IPS-18a (cell line): ENCODE results near the gene PRKAR1A.
"Not testable (repeated sequence)": the region's sequence is repeated elsewhere in the genome, so short reads cannot be mapped to it uniquely, and the experiment has no call there.

Experiments
- H3K27ac ChIP-seq: one replicate; pipeline ENCODE4 v1.5.1; 2013; ENCODE audit warnings: low read length
- H3K27me3 ChIP-seq: one replicate; pipeline ENCODE4 v1.6.1; 2013; ENCODE audit warnings: mild to moderate bottlenecking, low read length; ENCODE audit not compliant: control insufficient read depth, insufficient read depth
- H3K36me3 ChIP-seq: one replicate; pipeline ENCODE4 v1.6.1; 2013; ENCODE audit warnings: low read depth, low read length; ENCODE audit not compliant: control insufficient read depth
- H3K4me1 ChIP-seq: one replicate; pipeline ENCODE4 v1.6.1; 2013; ENCODE audit warnings: low read depth, low read length; ENCODE audit not compliant: control insufficient read depth
- H3K4me3 ChIP-seq: one replicate; pipeline ENCODE4 v1.5.1; 2013; ENCODE audit warnings: low read length
- H3K9ac ChIP-seq: one replicate; pipeline ENCODE4 v1.6.1; 2013; ENCODE audit warnings: mild to moderate bottlenecking, low read length, moderate library complexity
- H3K9me3 ChIP-seq: one replicate; pipeline ENCODE4 v1.6.1; 2013; ENCODE audit warnings: low read depth, low read length; ENCODE audit not compliant: control insufficient read depth

The PRKAR1A gene

GRCh38 chr17:68573338-68573737 lies 61.1 kb downstream of the PRKAR1A start:
- Histone ChIP-seq H3K4me3 (no peak overlapping the region), H3K27ac (no peak overlapping the region), H3K4me1 (no peaks in the 10 kb centered on the region), H3K9me3 (no peaks in the 10 kb centered on the region), H3K9ac (no peak overlapping the region), H3K36me3 (no peaks in the 10 kb centered on the region), H3K27me3 (no peaks in the 10 kb centered on the region)

DNA sequence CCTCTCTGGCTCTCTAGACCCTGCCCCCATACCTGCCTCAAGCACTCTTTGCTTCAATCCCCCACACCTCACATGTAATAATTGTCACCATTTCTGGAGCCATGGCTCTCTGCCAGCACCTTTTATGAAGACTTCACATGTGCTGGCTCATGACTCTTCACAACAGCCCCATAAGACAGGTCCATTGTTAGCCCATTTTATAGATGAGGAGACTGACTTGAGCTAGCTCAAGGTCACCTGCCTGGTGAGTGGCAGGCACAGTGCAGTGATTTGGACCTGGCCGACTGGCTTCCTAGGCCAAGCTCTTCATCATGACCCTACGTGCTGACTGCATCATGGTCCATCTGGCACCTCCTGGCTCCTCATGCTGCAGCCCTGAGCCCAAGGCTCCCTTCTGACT lies 63.9 kb downstream of the PRKAR1A start:
- no peaks in the 10 kb centered on the region for H3K9me3 ChIP-seq
- no peak overlapping the region for H3K9ac ChIP-seq
- H3K27me3 ChIP-seq = no peaks in the 10 kb centered on the region
- H3K36me3 ChIP-seq = no peaks in the 10 kb centered on the region
- no peaks in the 10 kb centered on the region for H3K4me1 ChIP-seq
- H3K4me3 ChIP-seq = no peak overlapping the region
- no peak overlapping the region for H3K27ac ChIP-seq

DNA sequence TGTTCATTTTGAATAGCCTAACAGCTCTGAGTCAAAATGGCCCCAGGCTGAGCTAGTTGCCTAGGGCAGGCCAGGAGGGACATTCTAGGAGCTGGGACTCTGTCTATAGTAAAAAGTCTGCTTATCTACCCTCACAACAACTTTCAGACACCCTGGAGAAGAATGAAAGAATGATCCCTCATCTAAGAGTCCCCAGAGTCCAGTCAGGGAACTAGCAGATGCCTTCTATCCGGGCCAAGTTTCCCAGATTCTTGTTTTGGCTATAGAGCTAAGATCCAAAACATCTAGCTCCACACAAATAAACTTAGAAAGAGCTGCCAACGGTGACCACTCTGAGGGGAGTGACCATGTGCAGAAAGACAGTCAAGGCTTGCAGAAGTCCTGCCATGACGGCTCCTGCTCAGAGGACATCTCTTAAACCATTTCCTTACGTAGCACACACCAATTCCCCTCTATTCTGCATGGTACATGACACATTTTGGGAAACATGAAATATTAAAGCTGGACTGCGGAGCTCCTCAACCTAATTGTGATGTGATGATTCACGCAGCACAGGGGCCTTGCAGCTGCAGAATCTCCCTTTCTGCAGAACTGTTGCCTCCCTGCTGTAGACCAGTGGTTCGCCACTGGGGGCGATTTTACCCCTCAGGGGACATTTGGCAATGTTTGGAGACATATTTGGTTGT lies 64.7 kb downstream of the PRKAR1A start:
- Histone ChIP-seq H3K4me1 (no peaks in the 10 kb centered on the region), H3K9ac (no peak overlapping the region), H3K9me3 (no peaks in the 10 kb centered on the region), H3K4me3 (no peak overlapping the region), H3K27me3 (no peaks in the 10 kb centered on the region), H3K36me3 (no peaks in the 10 kb centered on the region), H3K27ac (no peak overlapping the region)

- Histone ChIP-seq H3K4me3 (no peak overlapping the region), H3K9me3 (no peaks in the 10 kb centered on the region), H3K36me3 (no peaks in the 10 kb centered on the region), H3K9ac (no peak overlapping the region), H3K27ac (no peak overlapping the region), H3K27me3 (no peaks in the 10 kb centered on the region), H3K4me1 (no peaks in the 10 kb centered on the region)
These were observed 65.2 kb downstream of the PRKAR1A start for GRCh38 chr17:68577497-68577821.

GRCh38 chr17:68578236-68578635 lies 66.0 kb downstream of the PRKAR1A start:
- H3K36me3 ChIP-seq = no peaks in the 10 kb centered on the region

DNA sequence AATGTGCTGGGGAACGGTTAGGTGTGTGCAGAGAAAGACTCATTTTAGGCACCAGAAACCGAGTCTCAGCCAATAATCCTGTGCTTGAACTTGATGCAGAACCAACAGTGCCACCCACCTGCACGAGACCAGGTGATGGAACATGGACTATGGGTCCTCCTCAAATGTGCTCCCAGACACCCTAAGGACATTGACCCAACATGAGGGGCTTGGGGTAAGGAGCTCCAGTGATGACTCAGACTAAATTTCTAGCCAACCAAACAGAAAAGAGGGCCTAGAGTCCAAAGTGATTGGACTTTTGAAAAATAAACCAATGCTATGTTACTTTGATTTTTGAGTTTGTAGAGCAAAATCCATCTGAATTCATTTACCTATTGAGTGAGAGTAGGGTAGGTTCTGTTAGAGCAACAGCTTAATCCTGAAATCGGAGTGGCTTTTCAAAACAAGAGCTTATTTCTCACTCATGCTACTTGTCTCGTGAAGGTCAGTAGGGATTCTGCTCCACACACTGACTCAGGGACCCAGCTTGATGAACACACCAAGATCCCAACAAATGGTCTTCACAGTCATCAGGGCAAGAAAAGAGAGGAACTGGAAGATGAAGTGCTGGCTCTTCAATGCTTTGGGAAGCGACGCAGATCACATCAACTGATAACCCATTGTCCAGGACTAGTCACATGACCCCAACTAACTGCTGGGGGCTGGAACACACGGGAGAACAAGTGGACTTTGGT lies 67.1 kb downstream of the PRKAR1A start:
- Histone ChIP-seq H3K27ac (no peak overlapping the region), H3K4me3 (no peak overlapping the region), H3K9ac (no peak overlapping the region), H3K36me3 (no peaks in the 10 kb centered on the region), H3K9me3 (no peaks in the 10 kb centered on the region), H3K4me1 (no peaks in the 10 kb centered on the region), H3K27me3 (no peaks in the 10 kb centered on the region)

More at GRCh38 chr17:68578236-68578635, 66.0 kb downstream of the PRKAR1A start:
- no peak overlapping the region for H3K4me3 ChIP-seq
- no peak overlapping the region for H3K27ac ChIP-seq
- H3K9ac ChIP-seq = no peak overlapping the region
- H3K27me3 ChIP-seq = no peaks in the 10 kb centered on the region
- H3K9me3 ChIP-seq = no peaks in the 10 kb centered on the region
- H3K4me1 ChIP-seq = no peaks in the 10 kb centered on the region

- Histone ChIP-seq H3K4me1 (no peaks in the 10 kb centered on the region), H3K9ac (no peak overlapping the region), H3K4me3 (no peak overlapping the region), H3K27ac (no peak overlapping the region), H3K27me3 (no peaks in the 10 kb centered on the region), H3K36me3 (no peaks in the 10 kb centered on the region), H3K9me3 (no peaks in the 10 kb centered on the region)
These were observed 68.1 kb downstream of the PRKAR1A start for GRCh38 chr17:68580236-68580770.

DNA sequence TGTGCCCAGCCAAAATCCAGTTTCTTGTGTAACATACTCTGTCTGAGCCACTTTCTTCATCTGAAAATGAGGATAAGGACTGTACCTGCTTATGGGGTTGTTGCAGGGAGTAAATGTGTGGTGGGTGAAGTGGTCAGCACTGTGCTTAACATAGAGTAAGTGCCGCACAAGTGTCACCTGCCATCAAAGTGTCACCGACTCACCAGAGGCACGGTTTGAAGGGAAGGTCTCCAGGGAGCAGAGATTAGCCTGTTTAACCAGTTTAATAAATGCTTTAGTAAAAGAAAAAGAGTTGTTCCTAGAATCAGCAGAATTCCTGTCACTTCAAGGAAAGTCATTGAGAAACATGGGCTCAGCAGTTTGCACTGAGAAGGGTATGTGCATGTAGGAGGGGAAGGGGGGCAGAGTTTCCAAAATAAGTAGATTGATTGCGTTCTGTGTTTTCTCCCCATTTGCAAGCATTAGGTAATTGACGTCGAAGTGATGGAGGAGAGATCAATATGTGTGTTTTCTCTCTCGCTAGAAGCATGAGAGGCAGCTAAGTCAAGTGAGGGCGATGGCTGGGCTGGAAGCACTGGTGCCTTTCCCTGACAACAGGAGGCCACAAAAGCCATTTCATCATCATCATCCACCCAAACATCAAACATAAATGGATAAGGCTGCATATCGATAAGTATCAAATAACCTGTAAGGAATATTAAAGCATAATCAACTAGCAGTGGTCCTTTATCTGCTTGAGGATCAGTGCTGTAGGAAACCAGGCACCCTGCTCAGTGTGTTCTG lies 69.8 kb downstream of the PRKAR1A start:
- no peak overlapping the region for H3K9ac ChIP-seq
- no peaks in the 10 kb centered on the region for H3K4me1 ChIP-seq
- H3K9me3 ChIP-seq = no peaks in the 10 kb centered on the region
- H3K4me3 ChIP-seq = no peak overlapping the region
- H3K27ac ChIP-seq = no peak overlapping the region
- H3K36me3 ChIP-seq = no peaks in the 10 kb centered on the region
- H3K27me3 ChIP-seq = no peaks in the 10 kb centered on the region

DNA sequence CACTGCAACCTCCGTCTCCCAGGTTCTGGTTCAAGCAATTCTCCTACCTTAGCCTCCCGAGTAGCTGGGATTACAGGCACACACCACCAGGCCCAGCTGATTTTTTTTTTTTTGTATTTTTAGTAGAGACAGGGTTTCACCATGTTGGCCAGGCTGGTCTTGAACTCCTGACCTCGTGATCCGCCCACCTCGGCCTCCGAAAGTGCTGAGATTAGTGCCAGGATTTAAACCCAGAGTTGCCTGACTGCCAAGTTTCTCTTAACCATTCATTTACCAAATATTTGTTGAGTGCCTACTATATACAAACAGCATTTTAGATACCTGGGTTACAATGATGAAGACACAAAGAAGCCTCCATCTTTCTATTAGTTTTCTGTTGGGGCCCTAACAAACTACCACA lies 70.6 kb downstream of the PRKAR1A start:
- not testable (repeated sequence) for H3K9ac ChIP-seq, H3K27me3 ChIP-seq, H3K36me3 ChIP-seq, H3K9me3 ChIP-seq, H3K27ac ChIP-seq, H3K4me3 ChIP-seq, H3K4me1 ChIP-seq

GRCh38 chr17:68584581-68585303 lies 72.5 kb downstream of the PRKAR1A start:
- no peaks in the 10 kb centered on the region for H3K27me3 ChIP-seq
- H3K4me1 ChIP-seq = no peaks in the 10 kb centered on the region
- no peak overlapping the region for H3K9ac ChIP-seq

DNA sequence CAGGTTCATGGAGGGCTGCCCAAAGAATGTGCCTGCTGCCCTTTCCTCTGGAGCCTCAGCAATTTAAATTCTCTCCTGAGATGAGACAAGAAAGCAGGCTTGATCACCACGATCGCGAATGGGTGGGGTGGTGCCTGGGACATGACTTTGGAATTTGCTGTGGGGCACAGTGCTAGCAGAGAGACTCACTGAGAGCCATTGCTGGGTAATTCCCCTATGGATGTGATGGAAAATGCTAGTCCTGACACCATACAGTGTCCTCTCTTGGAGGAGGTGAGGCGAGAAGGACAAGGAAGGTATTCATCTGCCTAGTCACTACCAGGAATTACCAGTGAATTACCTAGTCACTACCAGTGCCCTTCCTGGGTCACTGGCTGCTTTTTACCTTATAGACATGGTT lies 73.4 kb downstream of the PRKAR1A start:
- Histone ChIP-seq H3K27me3 (no peaks in the 10 kb centered on the region), H3K4me3 (no peak overlapping the region), H3K36me3 (no peaks in the 10 kb centered on the region), H3K27ac (no peak overlapping the region), H3K9ac (no peak overlapping the region), H3K9me3 (no peaks in the 10 kb centered on the region), H3K4me1 (no peaks in the 10 kb centered on the region)

More at GRCh38 chr17:68584581-68585303, 72.5 kb downstream of the PRKAR1A start:
- H3K36me3 ChIP-seq = no peaks in the 10 kb centered on the region
- no peak overlapping the region for H3K27ac ChIP-seq
- H3K4me3 ChIP-seq = no peak overlapping the region
- H3K9me3 ChIP-seq = no peaks in the 10 kb centered on the region
